GM18867 (cell line): Measurements from ENCODE around the gene KLK7.

Experiments
- ATAC-seq: cut with Tn5 transposase; IDR thresholded peaks from one replicate; pipeline ENCODE4 v1.9.1; 2021; ENCODE audit warnings: mild to moderate bottlenecking, moderate library complexity; ENCODE audit not compliant: unreplicated experiment

Gene KLK7

DNA sequence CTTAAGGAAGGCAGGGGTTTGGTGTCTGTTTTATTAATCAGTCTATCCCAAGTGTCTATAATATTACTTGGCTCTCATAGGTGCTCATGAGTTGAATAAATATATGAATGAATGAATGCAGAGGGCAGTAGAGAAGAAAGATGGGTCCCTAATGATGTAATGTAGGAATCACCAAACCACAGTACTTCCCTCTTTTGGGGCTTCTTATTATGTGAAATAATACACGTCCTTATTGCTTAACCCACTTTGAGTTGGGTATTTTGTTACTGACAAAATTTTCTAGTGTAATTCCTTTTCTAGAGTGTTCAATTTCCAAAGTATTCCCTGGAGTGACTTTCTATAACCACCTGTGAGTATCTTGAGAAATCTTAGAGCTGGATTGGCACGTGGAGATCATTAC lies 44.1 kb downstream of the KLK7 start:
- no peak for ATAC-seq

- ATAC-seq, result no peak
Measured at GRCh38 chr19:50933640-50934039, 50.1 kb downstream of the KLK7 start.

GRCh38 chr19:50932690-50933083 lies 51.0 kb downstream of the KLK7 start:
- ATAC-seq, result no peak

DNA sequence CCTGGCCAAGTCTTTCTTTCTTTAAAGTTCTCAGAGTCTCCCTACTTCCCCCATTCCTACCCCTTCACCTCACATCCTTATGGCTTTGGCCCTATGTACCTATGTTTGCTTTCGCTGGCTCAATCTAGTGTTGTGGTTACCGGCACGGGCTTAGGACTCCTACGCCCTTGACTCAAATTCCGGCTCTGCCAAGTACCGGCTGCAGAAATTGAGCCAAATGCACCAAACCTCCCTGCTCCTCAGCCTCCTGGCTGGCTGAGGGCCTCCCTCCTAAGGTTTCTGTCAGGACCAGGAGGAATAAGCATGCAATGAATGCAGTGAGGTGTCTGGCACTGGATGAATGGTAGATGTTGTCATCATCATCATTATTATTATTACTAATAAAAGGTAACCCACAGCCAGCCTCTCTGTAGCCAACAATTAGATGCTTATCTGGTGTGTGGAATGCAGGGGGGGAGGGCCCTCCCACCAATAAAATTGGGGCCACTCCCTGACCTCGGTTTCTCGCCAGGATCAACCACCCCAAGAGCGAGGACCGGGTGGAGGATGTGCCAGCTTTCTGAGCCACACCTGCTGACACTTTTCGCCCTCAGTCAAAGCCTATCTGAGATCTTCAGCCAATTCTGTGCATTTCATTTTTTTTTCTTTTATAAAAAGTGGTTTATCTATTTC lies 51.6 kb downstream of the KLK7 start:
- ATAC-seq, result no peak

GRCh38 chr19:50931023-50931422 lies 52.7 kb downstream of the KLK7 start:
- no peak for ATAC-seq

DNA sequence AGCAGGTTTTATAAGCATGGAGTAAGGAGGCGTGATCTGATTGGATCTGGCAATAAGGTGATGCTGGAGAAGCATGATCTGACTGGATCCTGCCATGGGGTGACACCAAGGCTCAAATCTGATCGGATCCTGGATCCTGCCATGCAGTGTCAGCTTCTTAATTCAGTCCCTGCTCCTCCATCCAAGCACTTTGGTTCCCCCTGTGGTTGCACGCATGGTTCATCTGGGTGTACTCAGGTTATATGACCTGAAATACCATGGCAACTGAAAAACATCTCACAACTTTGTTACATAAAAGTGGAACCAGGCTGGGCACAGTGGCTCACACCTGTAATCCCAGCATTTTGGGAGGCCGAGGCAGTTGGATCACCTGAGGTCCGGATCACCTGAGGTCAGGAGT lies 54.9 kb downstream of the KLK7 start:
- ATAC-seq, result no peak
